OCI-LY7 (cell line): Measurements from ENCODE around the gene NLRP14.

ENCODE experiments used
- CTCF ChIP-seq: fragments of 200-600 bp; sonication (generic); conservative IDR thresholded peaks from 2 replicates; pipeline ENCODE4 v1.5.1; 2014; ENCODE audit warnings: mild to moderate bottlenecking, antibody characterized with exemption, low read length, moderate library complexity, mixed read lengths
- EZH2phosphoT487 ChIP-seq: fragments of 200-600 bp; sonication (generic); IDR thresholded peaks from 2 replicates; pipeline ENCODE4 v1.6.1; 2018; ENCODE audit warnings: low read depth, borderline replicate concordance, mild to moderate bottlenecking, mixed run types, antibody characterized with exemption, low read length, moderate library complexity, mixed read lengths

- TF ChIP-seq CTCF = no peak
- TF ChIP-seq EZH2phosphoT487 = no peak
Measured at GRCh38 chr11:7056828-7057513, 36.7 kb downstream of the NLRP14 start.
